Fibroblast of mammary gland (primary cell): Measurements from ENCODE around the gene NTRK2.

Source experiments
- DNase-seq: peaks from one replicate; pipeline ENCODE4 v3.0.0-alpha.2; 2010; ENCODE audit warnings: low read depth
- H3K4me3 ChIP-seq: 2 replicates; pipeline ENCODE4 v1.5.1; 2011; ENCODE audit warnings: low read depth, mild to moderate bottlenecking, low read length, moderate library complexity; ENCODE audit not compliant: control insufficient read depth
- CTCF ChIP-seq: conservative IDR thresholded peaks from 2 replicates; pipeline ENCODE4 v1.5.1; 2011; ENCODE audit warnings: low read depth, low read length, inconsistent platforms; ENCODE audit not compliant: control insufficient read depth, insufficient read depth

Gene NTRK2

GRCh38 chr9:84754881-84755280, 85.4 kb downstream of the NTRK2 start:
- H3K4me3 ChIP-seq: no peak overlapping the region
- no peak for TF ChIP-seq CTCF
- DNase-seq: peak; percentile 8

GRCh38 chr9:84755380-84755779, 85.9 kb downstream of the NTRK2 start:
- no peak overlapping the region for H3K4me3 ChIP-seq
- DNase-seq: no peak
- no peak for TF ChIP-seq CTCF

- DNase-seq: no peak
- no peak for TF ChIP-seq CTCF
- no peak overlapping the region for H3K4me3 ChIP-seq
These were observed 86.6 kb downstream of the NTRK2 start for GRCh38 chr9:84756171-84756570.

GRCh38 chr9:84756731-84757130, 87.2 kb downstream of the NTRK2 start:
- H3K4me3 ChIP-seq: no peak overlapping the region
- no peak for TF ChIP-seq CTCF
- no peak for DNase-seq

- no peak overlapping the region for H3K4me3 ChIP-seq
- TF ChIP-seq CTCF: no peak
- no peak for DNase-seq
These were observed 89.3 kb downstream of the NTRK2 start for GRCh38 chr9:84758817-84759216.

- no peak for DNase-seq
- TF ChIP-seq CTCF: no peak
- no peak overlapping the region for H3K4me3 ChIP-seq
These were observed 89.8 kb downstream of the NTRK2 start for GRCh38 chr9:84759300-84759750.

GRCh38 chr9:84759804-84760203, 90.3 kb downstream of the NTRK2 start:
- no peak for TF ChIP-seq CTCF
- no peak overlapping the region for H3K4me3 ChIP-seq
- DNase-seq: no peak
